HepG2 (cell line): ENCODE measurements around the gene INHBC. TPM values are rescaled to one million over a fixed set of nuclear protein-coding genes. Genes with fewer than 3 reads are reported as not detected.

ENCODE experiments used
- CBFB ChIP-seq: sonication (generic); formaldehyde crosslinking; IDR thresholded peaks from 2 replicates; pipeline ENCODE4 v1.4.0; 2020; ENCODE audit warnings: missing genetic modification reagents
- HMGXB4 ChIP-seq, 2 experiments: sonication (generic) in 1 of 2; formaldehyde crosslinking in 1 of 2; IDR thresholded peaks; 2 replicates each; pipeline versions ENCODE4 v1.4.0 to v1.6.1; 2018 to 2020; ENCODE audit warnings: missing genetic modification reagents in 2 of 2, borderline replicate concordance in 1 of 2, low read depth in 1 of 2, mild to moderate bottlenecking in 1 of 2, missing biosample characterization in 1 of 2
- LCORL ChIP-seq, 2 experiments: fragments of 450-650 bp in 1 of 2; sonication (generic) in 1 of 2; formaldehyde crosslinking in 1 of 2; IDR thresholded peaks; 2 replicates each; pipeline versions ENCODE4 v1.5.0 to v1.6.1; 2017 to 2020; ENCODE audit warnings: antibody characterized with exemption in 1 of 2, missing genetic modification reagents in 1 of 2
- PATZ1 ChIP-seq: sonication (generic); formaldehyde crosslinking; IDR thresholded peaks from 2 replicates; pipeline ENCODE4 v1.4.0; 2020; ENCODE audit warnings: missing genetic modification reagents
- PRDM10 ChIP-seq: sonication (generic); formaldehyde crosslinking; IDR thresholded peaks from 2 replicates; pipeline ENCODE4 v1.4.0; 2020; ENCODE audit warnings: low read depth, missing genetic modification reagents
- PRDM15 ChIP-seq: sonication (generic); formaldehyde crosslinking; IDR thresholded peaks from 2 replicates; pipeline ENCODE4 v1.4.0; 2020; ENCODE audit warnings: missing genetic modification reagents
- SKI ChIP-seq: fragments of 450-650 bp; IDR thresholded peaks from one replicate; pipeline ENCODE4 v1.6.1; 2018; ENCODE audit warnings: mild to moderate bottlenecking; ENCODE audit not compliant: partially characterized antibody
- YEATS4 ChIP-seq: sonication (generic); formaldehyde crosslinking; IDR thresholded peaks from 2 replicates; pipeline ENCODE4 v1.4.0; 2020; ENCODE audit warnings: missing genetic modification reagents, borderline replicate concordance
- ZNF121 ChIP-seq: sonication (generic); formaldehyde crosslinking; IDR thresholded peaks from 2 replicates; pipeline ENCODE4 v1.5.0; 2020; ENCODE audit warnings: mild to moderate bottlenecking, missing genetic modification reagents
- ZNF446 ChIP-seq: sonication (generic); formaldehyde crosslinking; IDR thresholded peaks from 2 replicates; pipeline ENCODE4 v1.5.0; 2020; ENCODE audit warnings: mild to moderate bottlenecking, missing genetic modification reagents
- ZNF547 ChIP-seq: sonication (generic); formaldehyde crosslinking; IDR thresholded peaks from 2 replicates; pipeline ENCODE4 v1.5.1; 2020; ENCODE audit warnings: mild to moderate bottlenecking, missing genetic modification reagents
- polyA plus RNA-seq, 8 experiments: library from polyadenylated mRNA; depleted of rRNA in 3 of 8; stranded (reverse) in 7 of 8; unstranded in 1 of 8; fragments of >200 nt; fragmentation: Illumina TruSeq in 4 of 8; extraction: Trizol in 4 of 8; gene quantifications; 2 replicates each; pipeline versions ENCODE4 v1.2.1 to v1.2.3, GENCODE V29; 2011 to 2016; ENCODE audit warnings: low read depth in 4 of 8, missing spikeins in 1 of 8, mixed read lengths in 1 of 8; ENCODE audit not compliant: insufficient read depth in 1 of 8
- total RNA-seq, 5 experiments: library from RNA; depleted of rRNA; stranded (reverse); fragments of >200 nt; fragmentation: Illumina TruSeq; extraction: Trizol; gene quantifications; 2 replicates each; pipeline ENCODE4 v1.2.3, GENCODE V29; 2016; ENCODE audit warnings: low read depth in 1 of 5

The INHBC gene
- total and polyA plus RNA-seq, 2 of the 13 experiments (the other 11 are each of a cell fraction or from before 2014, with no cell fraction given) = 1.8 to 13.8 TPM

DNA sequence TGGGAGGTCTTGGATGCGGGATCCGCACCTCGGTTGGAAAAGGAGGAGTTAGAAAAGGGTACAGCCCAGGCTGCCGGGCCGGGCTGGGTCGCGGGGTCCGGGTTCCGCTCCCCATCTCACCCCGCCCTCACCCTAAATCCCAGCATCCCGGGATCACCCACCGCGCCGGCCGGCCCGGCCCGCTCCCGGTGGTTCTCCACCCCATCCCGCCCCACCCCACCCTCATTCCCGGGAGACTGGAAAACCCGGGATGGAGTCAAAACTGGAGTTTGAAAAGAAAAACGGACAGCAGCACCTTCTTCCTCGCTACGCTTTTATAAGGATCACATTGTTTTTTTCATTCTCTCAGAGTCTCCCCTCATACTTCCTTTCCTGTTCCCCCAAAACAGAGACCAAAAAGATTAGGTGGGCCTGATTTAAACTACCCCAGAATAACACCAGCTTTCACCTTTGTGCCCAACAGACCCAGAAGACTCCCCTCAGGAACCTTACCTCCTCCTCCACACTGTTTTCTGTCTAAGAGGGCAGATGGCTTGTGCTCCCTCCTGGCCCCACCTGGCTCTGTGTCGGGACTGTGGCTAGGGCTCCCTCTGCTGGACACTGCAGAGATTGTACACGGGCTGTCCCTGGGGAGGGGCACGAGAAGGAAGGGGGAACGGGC, 27.8 kb downstream of the INHBC start (continued):
- TF ChIP-seq SKI (peak; percentile 23), LCORL (IDR thresholded peaks at IDR 0.05) (no peak), LCORL (CRISPR knock-in tag; IDR thresholded peaks at IDR 0.05) (peak; percentile 45; the same call in 1 of the 2 replicates), ZNF121 (CRISPR knock-in tag) (peak; percentile 62; the same call in 1 of the 2 replicates), ZNF446 (CRISPR knock-in tag) (no peak), PATZ1 (CRISPR knock-in tag) (peak; percentile 58), YEATS4 (CRISPR knock-in tag) (no peak), PRDM10 (0 out of 2 replicates have a peak, but pooled peaks have one; percentile 44), HMGXB4 (CRISPR knock-in tag; IDR thresholded peaks at IDR 0.05; ENCODE audit: borderline replicate concordance in 1 of 2, low read depth in 1 of 2) (peak; percentile 78 to 84), CBFB (CRISPR knock-in tag) (0 out of 2 replicates have a peak, but pooled peaks have one; percentile 15), PRDM15 (CRISPR knock-in tag) (peak; percentile 98), ZNF547 (CRISPR knock-in tag) (no peak)
